A549 (cell line): ENCODE results near the gene SPATA25. TPM values are rescaled to one million over a fixed set of nuclear protein-coding genes. Genes with fewer than 3 reads are reported as not detected.

Experiments
- ATAC-seq, 2 experiments: fragments of 200-7000 bp in 1 of 2; fragments of >200 bp in 1 of 2; cut with Nextera tagmentation in 1 of 2; cut with Tn5 transposase in 1 of 2; 3 replicates each; pipeline versions ENCODE4 v1.8.0 to v1.9.1; 2018 to 2020; ENCODE audit warnings: mild to moderate bottlenecking in 1 of 2, moderate library complexity in 1 of 2
- CTCF ChIA-PET: fragments of 300-600 bp; sonication (Branson Sonifier 250); formaldehyde crosslinking; extraction: SDS; loops from one replicate; lab custom pipeline; 2021; ENCODE audit warnings: antibody characterized with exemption, inconsistent platforms; lab: Yijun Ruan, JAX
- POLR2A ChIA-PET: fragments of 350-600 bp; formaldehyde crosslinking; extraction: SDS; loops from one replicate; lab custom pipeline; 2021; ENCODE audit warnings: antibody characterized with exemption, inconsistent platforms; lab: Yijun Ruan, JAX
- DNase-seq, 2 experiments: peaks; one replicate each; pipeline versions ENCODE4 v3.0.0 to v3.0.0-alpha.2; 2011 to 2016; ENCODE audit warnings: low read depth in 1 of 2, low spot score in 1 of 2
- FAIRE-seq: peaks from 2 replicates; lab custom pipeline; 2011; peaks lifted over from hg19 to GRCh38; lab: Jason Lieb, UNC
- H3K27ac ChIP-seq, 2 experiments: fragments of >200 bp; sonication (Bioruptor Twin); formaldehyde crosslinking; 3 replicates each; pipeline ENCODE4 v1.5.1; 2016 to 2017
- H3K4me1 ChIP-seq: fragments of >200 bp; sonication (Bioruptor Twin); formaldehyde crosslinking; 3 replicates; pipeline ENCODE4 v1.6.1; 2016
- H3K4me2 ChIP-seq: fragments of >200 bp; sonication (Bioruptor Twin); formaldehyde crosslinking; 3 replicates; pipeline ENCODE4 v1.6.1; 2016
- H3K4me3 ChIP-seq: fragments of >200 bp; sonication (Bioruptor Twin); formaldehyde crosslinking; 3 replicates; pipeline ENCODE4 v1.5.1; 2016
- H3K9me3 ChIP-seq: fragments of >200 bp; sonication (Bioruptor Twin); formaldehyde crosslinking; 3 replicates; pipeline ENCODE4 v1.6.1; 2016
- BCL3 ChIP-seq: fragments of >200 bp; sonication (Bioruptor Twin); formaldehyde crosslinking; IDR thresholded peaks from 3 replicates; pipeline ENCODE4 v1.6.1; 2016
- BHLHE40 ChIP-seq: IDR thresholded peaks from 2 replicates; pipeline ENCODE4 v1.6.1; 2012; ENCODE audit warnings: low read depth, low read length, inconsistent platforms
- CBX2 ChIP-seq: fragments of 200-600 bp; sonication (generic); IDR thresholded peaks from 2 replicates; pipeline ENCODE4 v1.6.1; 2016; ENCODE audit warnings: low read depth, mild to moderate bottlenecking, borderline replicate concordance
- CEBPB ChIP-seq, 2 experiments: fragments of >200 bp in 1 of 2; sonication (Bioruptor Twin) in 1 of 2; formaldehyde crosslinking in 1 of 2; IDR thresholded peaks; 2 replicates each; pipeline ENCODE4 v1.6.1; 2012 to 2016
- CHD4 ChIP-seq: fragments of 200-600 bp; sonication (generic); IDR thresholded peaks from 2 replicates; pipeline ENCODE4 v1.6.1; 2016; ENCODE audit warnings: antibody characterized with exemption, mild to moderate bottlenecking, borderline replicate concordance
- E2F6 ChIP-seq: IDR thresholded peaks from 2 replicates; pipeline ENCODE4 v1.6.1; 2012; ENCODE audit warnings: low read depth, borderline replicate concordance
- EHF ChIP-seq: fragments of 250-450 bp; sonication (Bioruptor Pico); IDR thresholded peaks from 2 replicates; pipeline ENCODE4 v1.5.0; 2020; ENCODE audit warnings: mild to moderate bottlenecking
- EHMT2 ChIP-seq: fragments of 200-600 bp; sonication (generic); IDR thresholded peaks from 2 replicates; pipeline ENCODE4 v1.6.1; 2016; ENCODE audit warnings: antibody characterized with exemption, low read depth, mild to moderate bottlenecking, moderate library complexity
- ELK1 ChIP-seq: fragments of 150-350 bp; IDR thresholded peaks from 2 replicates; pipeline ENCODE4 v1.6.1; 2014; ENCODE audit warnings: low read depth, mild to moderate bottlenecking, low read length
- EP300 ChIP-seq, 2 experiments: fragments of >200 bp; sonication (Bioruptor Twin); formaldehyde crosslinking; IDR thresholded peaks; 2 replicates in 1 of 2; 3 replicates in 1 of 2; pipeline ENCODE4 v1.6.1; 2016 to 2017
- ESRRA ChIP-seq: fragments of 150-350 bp; IDR thresholded peaks from 2 replicates; pipeline ENCODE4 v1.6.1; 2014; ENCODE audit warnings: mild to moderate bottlenecking, low read length, borderline replicate concordance
- FOSB ChIP-seq: fragments of 250-450 bp; sonication (Bioruptor Pico); IDR thresholded peaks from 2 replicates; pipeline ENCODE4 v1.5.0; 2020; ENCODE audit warnings: mild to moderate bottlenecking, moderate library complexity
- FOSL2 ChIP-seq, 2 experiments: fragments of 450-650 bp in 1 of 2; fragments of >200 bp in 1 of 2; sonication (Bioruptor Twin) in 1 of 2; formaldehyde crosslinking; IDR thresholded peaks; 2 replicates each; pipeline versions ENCODE4 v1.5.0 to v1.6.1; 2016 to 2020; ENCODE audit warnings: mild to moderate bottlenecking in 1 of 2, moderate library complexity in 1 of 2
- HES2 ChIP-seq: fragments of >200 bp; sonication (Bioruptor Twin); formaldehyde crosslinking; IDR thresholded peaks from 2 replicates; pipeline ENCODE4 v1.6.1; 2016
- HEYL ChIP-seq: fragments of 250-450 bp; sonication (Bioruptor Pico); IDR thresholded peaks from 2 replicates; pipeline ENCODE4 v1.8.0; 2021; ENCODE audit warnings: mild to moderate bottlenecking, moderate library complexity
- HOXB13 ChIP-seq: fragments of 250-450 bp; sonication (Bioruptor Pico); IDR thresholded peaks from 2 replicates; pipeline ENCODE4 v1.5.0; 2020; ENCODE audit warnings: low read depth, mild to moderate bottlenecking, moderate library complexity
- JUN ChIP-seq, 2 experiments: fragments of >200 bp; sonication (Bioruptor Twin); formaldehyde crosslinking; IDR thresholded peaks; 2 replicates in 1 of 2; 3 replicates in 1 of 2; pipeline ENCODE4 v1.6.1; 2016 to 2017
- KDM1A ChIP-seq: fragments of 200-600 bp; sonication (generic); IDR thresholded peaks from 2 replicates; pipeline ENCODE4 v1.6.1; 2016; ENCODE audit warnings: low read depth, mild to moderate bottlenecking
- MAFK ChIP-seq: fragments of 450-650 bp; IDR thresholded peaks from 2 replicates; pipeline ENCODE4 v1.6.1; 2014; ENCODE audit not compliant: partially characterized antibody
- MAZ ChIP-seq: fragments of 150-350 bp; IDR thresholded peaks from 2 replicates; pipeline ENCODE4 v1.6.1; 2014; ENCODE audit warnings: antibody characterized with exemption, low read depth, low read length, borderline replicate concordance
- MYC ChIP-seq: IDR thresholded peaks from 2 replicates; pipeline ENCODE4 v1.6.1; 2012; ENCODE audit warnings: mild to moderate bottlenecking, inconsistent platforms, low read length, improper control_type of control experiment, borderline replicate concordance
- NPAS2 ChIP-seq: fragments of 250-450 bp; sonication (Bioruptor Pico); IDR thresholded peaks from 2 replicates; pipeline ENCODE4 v1.8.0; 2022; ENCODE audit warnings: mild to moderate bottlenecking, moderate library complexity, borderline replicate concordance
- NR3C1 ChIP-seq: fragments of >200 bp; sonication (Bioruptor Twin); formaldehyde crosslinking; IDR thresholded peaks from 3 replicates; pipeline ENCODE4 v1.6.1; 2017
- PHF8 ChIP-seq: fragments of 200-600 bp; sonication (generic); IDR thresholded peaks from 2 replicates; pipeline ENCODE4 v1.6.1; 2016; ENCODE audit warnings: low read depth, mild to moderate bottlenecking, antibody characterized with exemption, moderate library complexity, borderline replicate concordance
- RAD21 ChIP-seq, 2 experiments: fragments of >200 bp in 1 of 2; sonication (Bioruptor Twin) in 1 of 2; formaldehyde crosslinking in 1 of 2; IDR thresholded peaks in 1 of 2; conservative IDR thresholded peaks in 1 of 2; 2 replicates in 1 of 2; 3 replicates in 1 of 2; pipeline ENCODE4 v1.6.1; 2012 to 2018; ENCODE audit warnings: inconsistent platforms in 1 of 2
- REST ChIP-seq: fragments of 200-600 bp; sonication (generic); IDR thresholded peaks from 2 replicates; pipeline ENCODE4 v1.6.1; 2016; ENCODE audit warnings: antibody characterized with exemption, mild to moderate bottlenecking, moderate library complexity
- RFX5 ChIP-seq: fragments of 450-650 bp; IDR thresholded peaks from 2 replicates; pipeline ENCODE4 v1.7.1; 2014; ENCODE audit warnings: antibody characterized with exemption, mild to moderate bottlenecking, moderate library complexity
- SMC3 ChIP-seq: fragments of >200 bp; sonication (Bioruptor Twin); formaldehyde crosslinking; IDR thresholded peaks from 3 replicates; pipeline ENCODE4 v1.6.1; 2018; ENCODE audit warnings: inconsistent platforms
- TFCP2L1 ChIP-seq: fragments of 250-450 bp; sonication (Bioruptor Pico); IDR thresholded peaks from 2 replicates; pipeline ENCODE4 v1.5.0; 2021; ENCODE audit warnings: mild to moderate bottlenecking
- ZC3H11A ChIP-seq: fragments of 450-650 bp; IDR thresholded peaks from 2 replicates; pipeline ENCODE4 v1.6.1; 2014; ENCODE audit warnings: antibody characterized with exemption, mild to moderate bottlenecking
- ZFP36 ChIP-seq: fragments of 450-650 bp; IDR thresholded peaks from 2 replicates; pipeline ENCODE4 v1.6.1; 2014; ENCODE audit warnings: borderline replicate concordance; ENCODE audit not compliant: partially characterized antibody
- ZNF302 ChIP-seq: fragments of 250-450 bp; sonication (Bioruptor Pico); IDR thresholded peaks from 2 replicates; pipeline ENCODE4 v1.9.0; 2021; ENCODE audit warnings: inconsistent platforms, mild to moderate bottlenecking, moderate library complexity
- WGBS: methylation state at CpG from one replicate; pipeline ENCODE4 v1.1.6; 2017; ENCODE audit errors: missing lambda C conversion rate; 5-methylcytosine and 5-hydroxymethylcytosine counted together
- polyA plus RNA-seq, 4 experiments: library from polyadenylated mRNA; depleted of rRNA in 3 of 4; stranded (reverse); fragments of >200 nt; fragmentation: RNase III in 1 of 4; extraction: RNeasy Plus Mini Kit Qiagen cat#74134 plus additional on column Dnase treatment in 1 of 4; gene quantifications; 2 replicates in 3 of 4; 3 replicates in 1 of 4; pipeline ENCODE4 v1.2.3, GENCODE V29; 2011 to 2017

Gene SPATA25
- polyA plus RNA-seq, 2 of the 4 experiments (the other 2 are of a cell fraction) = 0.31 to 0.77 TPM

- CTCF ChIA-PET = interaction anchor here (0.7 to 1.9 kb wide), 10 partner anchors 9 to 133 kb away, joined by 3 to 12 read pairs (median 4); partner anchors contain the start of genes CTSA and NEURL2
- FAIRE-seq = peak; percentile 92
- Histone ChIP-seq H3K4me2 (peak within 1 kb of the TSS; percentile 92), H3K4me3 (peak within 1 kb of the TSS; percentile 73), H3K4me1 (peaks cover 17% of the 10 kb centered on the region), H3K9me3 (no peaks in the 10 kb centered on the region), H3K27ac (peak within 1 kb of the TSS; percentile 79 to 81)
- peak; percentile 98 to 99 for DNase-seq
- POLR2A ChIA-PET = interaction anchor here (0.6 to 2.2 kb wide), 15 partner anchors 9 to 518 kb away, joined by 3 to 26 read pairs (median 4); partner anchors contain the start of genes CTSA, NEURL2, SNX21 and SYS1
- peak; percentile 99 to 100 for ATAC-seq
- 1% methylated on average over 23 of the region's 23 CpGs for WGBS
- TF ChIP-seq PHF8 (peak; percentile 65; the same call in 1 of the 2 replicates), FOSL2 (IDR thresholded peaks at IDR 0.05) (no peak), FOSL2 (CRISPR knock-in tag; IDR thresholded peaks at IDR 0.05) (no peak), ELK1 (no peak), ZNF302 (CRISPR knock-in tag) (no peak), TFCP2L1 (CRISPR knock-in tag) (no peak), CEBPB (IDR thresholded peaks at IDR 0.05) (no peak), RAD21 (conservative IDR thresholded peaks at IDR 0.05 in 1 of 2, IDR thresholded peaks at IDR 0.05 in 1 of 2) (no peak), HEYL (CRISPR knock-in tag) (no peak), EHMT2 (no peak), CHD4 (no peak), JUN (IDR thresholded peaks at IDR 0.05) (peak; percentile 50 to 58; a peak in 3 of 5 replicates), ZFP36 (peak; percentile 67), MYC (no peak), ZC3H11A (no peak), BHLHE40 (no peak), BCL3 (peak; percentile 58; the same call in 1 of the 3 replicates), ESRRA (no peak), HES2 (no peak), NPAS2 (CRISPR knock-in tag) (no peak), SMC3 (no peak), CBX2 (no peak), NR3C1 (no peak), RFX5 (peak; percentile 77; the same call in 1 of the 2 replicates), MAFK (no peak), HOXB13 (CRISPR knock-in tag) (no peak), FOSB (CRISPR knock-in tag) (no peak), E2F6 (no peak), EP300 (IDR thresholded peaks at IDR 0.05) (no peak), MAZ (no peak), EHF (CRISPR knock-in tag) (no peak), REST (no peak), KDM1A (peak; percentile 69)
Observed at GRCh38 chr20:45880988-45881788, 6.2 kb downstream of the SPATA25 start, which contains the start of gene ZSWIM1. Gene ZSWIM1 (plus strand): TSS chr20:45881227. CDS start chr20:45882593, 1,366 bp downstream.
